Measurements from ENCODE around the gene CDKN2AIPNL.

Gene CDKN2AIPNL

GRCh38 chr5:134459010-134459403, 47.3 kb upstream of the CDKN2AIPNL start:
- no peak overlapping the region for H3K4me2 ChIP-seq (ENCODE audit: low read depth, low read length, poor library complexity, severe bottlenecking)
- H3K4me3 ChIP-seq (ENCODE audit: low read length, poor library complexity, severe bottlenecking): no peak overlapping the region
- TF ChIP-seq EZH2phosphoT487 (IDR thresholded peaks at IDR 0.05; ENCODE audit: borderline replicate concordance) (no peak), CTCF (conservative IDR thresholded peaks at IDR 0.05; ENCODE audit: low read length) (no peak)
- H3K27me3 ChIP-seq (ENCODE audit: insufficient read depth, low read length, poor library complexity, severe bottlenecking): no peaks in the 10 kb centered on the region
- H3K9ac ChIP-seq (ENCODE audit: low read depth, low read length, poor library complexity, severe bottlenecking): no peak overlapping the region
- no peaks in the 10 kb centered on the region for H3K79me2 ChIP-seq (ENCODE audit: insufficient read depth, low read length)
- H3F3A ChIP-seq (ENCODE audit: low read depth): no peaks in the 10 kb centered on the region
- no peaks in the 10 kb centered on the region for H3K9me2 ChIP-seq (replicated peaks; ENCODE audit: low read depth, low read length)
- H4K20me1 ChIP-seq (ENCODE audit: insufficient read depth, low read length, poor library complexity, severe bottlenecking): no peaks in the 10 kb centered on the region
- no peaks in the 10 kb centered on the region for H3K36me3 ChIP-seq (ENCODE audit: insufficient read depth, low read length)
- no peaks in the 10 kb centered on the region for H3K4me1 ChIP-seq (ENCODE audit: insufficient read depth, low read length, poor library complexity, severe bottlenecking)
- H2AFZ ChIP-seq (ENCODE audit: low read length): no peak overlapping the region
- H3K9me3 ChIP-seq (ENCODE audit: insufficient read depth, low read depth, low read length): no peaks in the 10 kb centered on the region

- H3K9me2 ChIP-seq (replicated peaks; ENCODE audit: low read depth, low read length): no peaks in the 10 kb centered on the region
- no peak overlapping the region for H3K4me2 ChIP-seq (ENCODE audit: low read depth, low read length, poor library complexity, severe bottlenecking)
- H2AFZ ChIP-seq (ENCODE audit: low read length): no peak overlapping the region
- H3K27me3 ChIP-seq (ENCODE audit: insufficient read depth, low read length, poor library complexity, severe bottlenecking): no peaks in the 10 kb centered on the region
- H3K9ac ChIP-seq (ENCODE audit: low read depth, low read length, poor library complexity, severe bottlenecking): no peak overlapping the region
- no peaks in the 10 kb centered on the region for H3F3A ChIP-seq (ENCODE audit: low read depth)
- H3K79me2 ChIP-seq (ENCODE audit: insufficient read depth, low read length): no peaks in the 10 kb centered on the region
- no peaks in the 10 kb centered on the region for H3K36me3 ChIP-seq (ENCODE audit: insufficient read depth, low read length)
- H4K20me1 ChIP-seq (ENCODE audit: insufficient read depth, low read length, poor library complexity, severe bottlenecking): no peaks in the 10 kb centered on the region
- H3K9me3 ChIP-seq (ENCODE audit: insufficient read depth, low read depth, low read length): no peaks in the 10 kb centered on the region
- TF ChIP-seq EZH2phosphoT487 (IDR thresholded peaks at IDR 0.05; ENCODE audit: borderline replicate concordance): no peak
- TF ChIP-seq CTCF (conservative IDR thresholded peaks at IDR 0.05; ENCODE audit: low read length): no peak
- H3K4me3 ChIP-seq (ENCODE audit: low read length, poor library complexity, severe bottlenecking): no peak overlapping the region
- H3K4me1 ChIP-seq (ENCODE audit: insufficient read depth, low read length, poor library complexity, severe bottlenecking): no peaks in the 10 kb centered on the region
These were observed 46.7 kb upstream of the CDKN2AIPNL start for GRCh38 chr5:134458234-134459009.

GRCh38 chr5:134457801-134458200, 46.1 kb upstream of the CDKN2AIPNL start:
- no peaks in the 10 kb centered on the region for H3K9me2 ChIP-seq (replicated peaks; ENCODE audit: low read depth, low read length)
- no peaks in the 10 kb centered on the region for H3K36me3 ChIP-seq (ENCODE audit: insufficient read depth, low read length)
- no peaks in the 10 kb centered on the region for H3K9me3 ChIP-seq (ENCODE audit: insufficient read depth, low read depth, low read length)
- H2AFZ ChIP-seq (ENCODE audit: low read length): no peak overlapping the region
- H3K27me3 ChIP-seq (ENCODE audit: insufficient read depth, low read length, poor library complexity, severe bottlenecking): no peaks in the 10 kb centered on the region
- no peak overlapping the region for H3K9ac ChIP-seq (ENCODE audit: low read depth, low read length, poor library complexity, severe bottlenecking)
- no peak overlapping the region for H3K4me2 ChIP-seq (ENCODE audit: low read depth, low read length, poor library complexity, severe bottlenecking)
- TF ChIP-seq EZH2phosphoT487 (IDR thresholded peaks at IDR 0.05; ENCODE audit: borderline replicate concordance) (no peak), CTCF (conservative IDR thresholded peaks at IDR 0.05; ENCODE audit: low read length) (no peak)
- H3K4me1 ChIP-seq (ENCODE audit: insufficient read depth, low read length, poor library complexity, severe bottlenecking): no peaks in the 10 kb centered on the region
- no peaks in the 10 kb centered on the region for H3K79me2 ChIP-seq (ENCODE audit: insufficient read depth, low read length)
- no peaks in the 10 kb centered on the region for H4K20me1 ChIP-seq (ENCODE audit: insufficient read depth, low read length, poor library complexity, severe bottlenecking)
- H3K4me3 ChIP-seq (ENCODE audit: low read length, poor library complexity, severe bottlenecking): no peak overlapping the region
- no peaks in the 10 kb centered on the region for H3F3A ChIP-seq (ENCODE audit: low read depth)

All from Loucy (cell line).